ENCODE data around the gene TULP1. TPM values are rescaled to one million over a fixed set of nuclear protein-coding genes. Genes with fewer than 3 reads are reported as not detected.

The TULP1 gene
- total RNA-seq, 1 experiment from 2014 or later, result not detected

DNA sequence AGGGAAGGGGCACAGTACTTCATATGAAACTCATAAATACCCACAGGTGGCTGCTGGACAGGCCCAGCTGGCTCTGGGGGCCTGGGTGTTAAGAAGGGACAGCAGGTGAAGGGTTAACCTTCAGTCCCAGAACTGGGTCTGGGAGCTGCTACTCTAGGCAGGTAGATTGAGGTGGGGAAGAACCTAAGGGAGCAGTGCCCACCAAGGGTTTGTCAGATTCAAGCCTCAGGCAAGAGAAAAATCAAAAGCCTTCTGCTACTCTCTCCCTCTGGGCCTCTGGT, 38.9 kb downstream of the TULP1 start:
- Histone ChIP-seq H3T11ph (ENCODE audit: low read length) (no peak overlapping the region), H3K56ac (ENCODE audit: insufficient read length, low read depth, low read length) (no peak overlapping the region), H2AK5ac (ENCODE audit: insufficient read length, low read length) (no peak overlapping the region), H3K14ac (ENCODE audit: insufficient read depth, low read length) (no peak overlapping the region), H3K27ac (ENCODE audit: insufficient read length, low read depth, low read length) (no peak overlapping the region), H2BK15ac (ENCODE audit: low read depth, low read length) (no peak overlapping the region), H4K5ac (ENCODE audit: insufficient read length, low read depth, low read length) (no peak overlapping the region), H4K91ac (ENCODE audit: insufficient read length, low read depth, low read length) (no peak overlapping the region), H2AFZ (ENCODE audit: low read length) (no peak overlapping the region), H3K27me3 (ENCODE audit: insufficient read depth, low read length) (no peaks in the 10 kb centered on the region), H2BK12ac (ENCODE audit: insufficient read length, low read depth, low read length) (no peak overlapping the region), H3K79me1 (ENCODE audit: insufficient read depth, low read depth, low read length, poor library complexity, severe bottlenecking) (peaks cover 3% of the 10 kb centered on the region), H4K8ac (replicated peaks; ENCODE audit: insufficient read length, low read depth, low read length) (no peak overlapping the region), H3K18ac (ENCODE audit: insufficient read length, low read depth, low read length) (no peak overlapping the region), H3K9me3 (ENCODE audit: control insufficient read depth, low read depth, low read length) (no peaks in the 10 kb centered on the region), H2BK120ac (ENCODE audit: low read depth, low read length, poor library complexity, severe bottlenecking) (no peak overlapping the region), H4K20me1 (ENCODE audit: control insufficient read depth, insufficient read depth, insufficient read length) (no peaks in the 10 kb centered on the region), H2BK5ac (ENCODE audit: insufficient read length, low read length) (no peak overlapping the region), H3K23ac (ENCODE audit: insufficient read length, low read depth, low read length) (no peak overlapping the region), H3K4me1 (ENCODE audit: insufficient read depth, low read length) (0 out of 2 replicates have a peak, but pooled peaks cover 3% of the 10 kb centered on the region), H2BK20ac (ENCODE audit: low read depth, low read length, poor library complexity, severe bottlenecking) (no peak overlapping the region), H3K79me2 (ENCODE audit: insufficient read depth, low read length) (peaks cover 13% of the 10 kb centered on the region; the same call in 1 of the 2 replicates), H3K9ac (ENCODE audit: extremely low read depth, insufficient read length, low read length) (no peak overlapping the region), H3K4ac (ENCODE audit: low read depth, low read length) (no peak overlapping the region), H3K23me2 (ENCODE audit: insufficient read length, low read depth, low read length, poor library complexity, severe bottlenecking) (peaks cover 11% of the 10 kb centered on the region), H3K4me2 (ENCODE audit: insufficient read depth, insufficient read length, low read length) (no peak overlapping the region)
- DNase-seq, result peak; percentile 52
- H3K4me1 Mint-ChIP-seq, result peaks cover 23 to 44% of the 10 kb centered on the region in 2 experiments
- peak overlapping the region in 1 of 3 experiments; percentile 89; a peak in 3 of 7 replicates for H3K27ac Mint-ChIP-seq
- TF ChIP-seq, protein P1, sequence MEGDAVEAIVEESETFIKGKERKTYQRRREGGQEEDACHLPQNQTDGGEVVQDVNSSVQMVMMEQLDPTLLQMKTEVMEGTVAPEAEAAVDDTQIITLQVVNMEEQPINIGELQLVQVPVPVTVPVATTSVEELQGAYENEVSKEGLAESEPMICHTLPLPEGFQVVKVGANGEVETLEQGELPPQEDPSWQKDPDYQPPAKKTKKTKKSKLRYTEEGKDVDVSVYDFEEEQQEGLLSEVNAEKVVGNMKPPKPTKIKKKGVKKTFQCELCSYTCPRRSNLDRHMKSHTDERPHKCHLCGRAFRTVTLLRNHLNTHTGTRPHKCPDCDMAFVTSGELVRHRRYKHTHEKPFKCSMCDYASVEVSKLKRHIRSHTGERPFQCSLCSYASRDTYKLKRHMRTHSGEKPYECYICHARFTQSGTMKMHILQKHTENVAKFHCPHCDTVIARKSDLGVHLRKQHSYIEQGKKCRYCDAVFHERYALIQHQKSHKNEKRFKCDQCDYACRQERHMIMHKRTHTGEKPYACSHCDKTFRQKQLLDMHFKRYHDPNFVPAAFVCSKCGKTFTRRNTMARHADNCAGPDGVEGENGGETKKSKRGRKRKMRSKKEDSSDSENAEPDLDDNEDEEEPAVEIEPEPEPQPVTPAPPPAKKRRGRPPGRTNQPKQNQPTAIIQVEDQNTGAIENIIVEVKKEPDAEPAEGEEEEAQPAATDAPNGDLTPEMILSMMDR (conservative IDR thresholded peaks at IDR 0.05), result no peak
- peaks cover 6 to 7% of the 10 kb centered on the region in 2 experiments; a peak in 4 of 5 replicates for H3K9me3 Mint-ChIP-seq
- peaks cover 1% of the 10 kb centered on the region; the same call in 1 of the 2 replicates for H3K27me3 Mint-ChIP-seq (ENCODE audit: low read depth)
- peak overlapping the region in 1 of 2 experiments; percentile 31; a peak in 2 of 5 replicates for H3K4me3 Mint-ChIP-seq
- H3K36me3 Mint-ChIP-seq (ENCODE audit: insufficient read depth in 1 of 3, low read depth in 3 of 3), result peaks cover 42 to 82% (median 79%) of the 10 kb centered on the region in 3 experiments
